Anterior cingulate cortex (tissue), 58 donors: ENCODE results near the gene TSPAN9.
"Not testable (repeated sequence)": the region's sequence is repeated elsewhere in the genome, so short reads cannot be mapped to it uniquely, and the experiment has no call there.

Source experiments
- DNase-seq, 58 donors: peaks; one replicate each; lab custom pipeline; 2025; lab: John Stamatoyannopoulos, UW

Gene TSPAN9

GRCh38 chr12:3043406-3043805, 33.8 kb upstream of the TSPAN9 start:
- DNase-seq: no peak

- no peak for DNase-seq
Measured at GRCh38 chr12:3044141-3044630, 33.0 kb upstream of the TSPAN9 start.

GRCh38 chr12:3045494-3045893, 31.7 kb upstream of the TSPAN9 start:
- no peak for DNase-seq

- DNase-seq: no peak
Measured at GRCh38 chr12:3045989-3046388, 31.2 kb upstream of the TSPAN9 start.

- DNase-seq: no peak
Measured at GRCh38 chr12:3046441-3047200, 30.6 kb upstream of the TSPAN9 start.

GRCh38 chr12:3047961-3048360, 29.2 kb upstream of the TSPAN9 start:
- DNase-seq: no peak

- DNase-seq: no peak
Measured at GRCh38 chr12:3048540-3048939, 28.6 kb upstream of the TSPAN9 start.

GRCh38 chr12:3049176-3049575, 28.0 kb upstream of the TSPAN9 start:
- DNase-seq: no peak

- no peak for DNase-seq
Measured at GRCh38 chr12:3049611-3050249, 27.4 kb upstream of the TSPAN9 start.

GRCh38 chr12:3054374-3054773, 22.8 kb upstream of the TSPAN9 start:
- no peak for DNase-seq

- peak in 1 of 58 donors; percentile 14 for DNase-seq
Measured at GRCh38 chr12:3055026-3055703, 22.0 kb upstream of the TSPAN9 start.

- DNase-seq: no peak
Measured at GRCh38 chr12:3055704-3056467, 21.3 kb upstream of the TSPAN9 start.

- DNase-seq: peak in 24 of 58 donors; percentile 13 to 70 (median 30)
Measured at GRCh38 chr12:3061059-3061458, 16.1 kb upstream of the TSPAN9 start.

GRCh38 chr12:3061501-3062215, 15.5 kb upstream of the TSPAN9 start:
- DNase-seq: no peak

GRCh38 chr12:3065300-3065699, 11.9 kb upstream of the TSPAN9 start:
- no peak for DNase-seq

- not testable (repeated sequence) for DNase-seq
Measured at GRCh38 chr12:3065846-3066245, 11.3 kb upstream of the TSPAN9 start.

- DNase-seq: no peak
Measured at GRCh38 chr12:3069714-3070113, 7.5 kb upstream of the TSPAN9 start.

- DNase-seq: no peak
Measured at GRCh38 chr12:3071107-3071506, 6.1 kb upstream of the TSPAN9 start.

- no peak for DNase-seq
Measured at GRCh38 chr12:3071710-3072109, 5.5 kb upstream of the TSPAN9 start.
